SK-N-SH treated with all-trans-retinoic acid at 6 μM for 48 hours (cell line): Measurements from ENCODE around the gene FLRT1.

Source experiments
- ATAC-seq: fragments of 200-7000 bp; cut with Tn5 transposase; 3 replicates; pipeline ENCODE4 v1.9.1; 2020; ENCODE audit warnings: mild to moderate bottlenecking, moderate library complexity
- BACH2 ChIP-seq: fragments of 250-450 bp; sonication (Bioruptor Pico); IDR thresholded peaks from 2 replicates; pipeline ENCODE4 v1.9.0; 2021; ENCODE audit warnings: mild to moderate bottlenecking, borderline replicate concordance
- ESRRG ChIP-seq: fragments of 250-450 bp; sonication (Bioruptor Pico); IDR thresholded peaks from 2 replicates; pipeline ENCODE4 v1.6.1; 2021; ENCODE audit warnings: mild to moderate bottlenecking
- GLIS3 ChIP-seq: fragments of 250-450 bp; sonication (Bioruptor Pico); IDR thresholded peaks from 2 replicates; pipeline ENCODE4 v1.5.0; 2020; ENCODE audit warnings: mild to moderate bottlenecking, moderate library complexity
- ISL1 ChIP-seq: fragments of 250-450 bp; sonication (Bioruptor Pico); IDR thresholded peaks from 2 replicates; pipeline ENCODE4 v2.1.2; 2022; ENCODE audit warnings: mild to moderate bottlenecking, moderate library complexity
- OSR1 ChIP-seq: fragments of 250-450 bp; sonication (Bioruptor Pico); IDR thresholded peaks from 2 replicates; pipeline ENCODE4 v1.8.0; 2022; ENCODE audit warnings: moderate library complexity, mild to moderate bottlenecking, inconsistent platforms
- POU6F1 ChIP-seq: fragments of 250-450 bp; sonication (Bioruptor Pico); IDR thresholded peaks from 2 replicates; pipeline ENCODE4 v1.8.0; 2021; ENCODE audit warnings: low read depth, mild to moderate bottlenecking, moderate library complexity, borderline replicate concordance
- PPARA ChIP-seq: fragments of 250-450 bp; sonication (Bioruptor Pico); IDR thresholded peaks from 2 replicates; pipeline ENCODE4 v1.5.0; 2020; ENCODE audit warnings: mild to moderate bottlenecking, borderline replicate concordance
- TSHZ2 ChIP-seq: fragments of 250-450 bp; sonication (Bioruptor Pico); IDR thresholded peaks from 2 replicates; pipeline ENCODE4 v1.5.0; 2020; ENCODE audit warnings: mild to moderate bottlenecking, moderate library complexity
- ZFP3 ChIP-seq: fragments of 250-450 bp; sonication (Bioruptor Pico); IDR thresholded peaks from 2 replicates; pipeline ENCODE4 v1.5.0; 2020; ENCODE audit warnings: mild to moderate bottlenecking, moderate library complexity
- ZFP30 ChIP-seq: fragments of 450-650 bp; formaldehyde crosslinking; IDR thresholded peaks from 2 replicates; pipeline ENCODE4 v1.5.0; 2022; ENCODE audit warnings: mild to moderate bottlenecking, moderate library complexity
- ZNF565 ChIP-seq: fragments of 450-650 bp; formaldehyde crosslinking; conservative IDR thresholded peaks from 2 replicates; pipeline ENCODE4 v1.5.0; 2020; ENCODE audit warnings: low read depth, mild to moderate bottlenecking, moderate library complexity
- ZNF70 ChIP-seq: fragments of 450-650 bp; formaldehyde crosslinking; IDR thresholded peaks from 2 replicates; pipeline ENCODE4 v1.5.0; 2020; ENCODE audit warnings: mild to moderate bottlenecking, moderate library complexity
- ZNF8 ChIP-seq: fragments of 450-650 bp; formaldehyde crosslinking; IDR thresholded peaks from 2 replicates; pipeline ENCODE4 v1.5.0; 2020; ENCODE audit warnings: mild to moderate bottlenecking, moderate library complexity
- TF ChIP-seq, protein P1 (sequence below): fragments of 250-450 bp; sonication (Bioruptor Pico); IDR thresholded peaks from 2 replicates; pipeline ENCODE4 v1.8.0; 2020; ENCODE audit warnings: mild to moderate bottlenecking, moderate library complexity, borderline replicate concordance
- TF ChIP-seq, protein P2 (sequence below): fragments of 250-450 bp; sonication (Bioruptor Pico); IDR thresholded peaks from 2 replicates; pipeline ENCODE4 v1.5.1; 2021; ENCODE audit warnings: mild to moderate bottlenecking, moderate library complexity

The FLRT1 gene

GRCh38 chr11:64052436-64052835 lies 16.7 kb downstream of the FLRT1 start:
- no peak for TF ChIP-seq ESRRG (CRISPR knock-in tag)
- no peak for TF ChIP-seq ZNF70 (CRISPR knock-in tag)
- TF ChIP-seq, protein P1, sequence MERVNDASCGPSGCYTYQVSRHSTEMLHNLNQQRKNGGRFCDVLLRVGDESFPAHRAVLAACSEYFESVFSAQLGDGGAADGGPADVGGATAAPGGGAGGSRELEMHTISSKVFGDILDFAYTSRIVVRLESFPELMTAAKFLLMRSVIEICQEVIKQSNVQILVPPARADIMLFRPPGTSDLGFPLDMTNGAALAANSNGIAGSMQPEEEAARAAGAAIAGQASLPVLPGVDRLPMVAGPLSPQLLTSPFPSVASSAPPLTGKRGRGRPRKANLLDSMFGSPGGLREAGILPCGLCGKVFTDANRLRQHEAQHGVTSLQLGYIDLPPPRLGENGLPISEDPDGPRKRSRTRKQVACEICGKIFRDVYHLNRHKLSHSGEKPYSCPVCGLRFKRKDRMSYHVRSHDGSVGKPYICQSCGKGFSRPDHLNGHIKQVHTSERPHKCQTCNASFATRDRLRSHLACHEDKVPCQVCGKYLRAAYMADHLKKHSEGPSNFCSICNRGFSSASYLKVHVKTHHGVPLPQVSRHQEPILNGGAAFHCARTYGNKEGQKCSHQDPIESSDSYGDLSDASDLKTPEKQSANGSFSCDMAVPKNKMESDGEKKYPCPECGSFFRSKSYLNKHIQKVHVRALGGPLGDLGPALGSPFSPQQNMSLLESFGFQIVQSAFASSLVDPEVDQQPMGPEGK (CRISPR knock-in tag), result no peak
- TF ChIP-seq POU6F1, result no peak
- TF ChIP-seq GLIS3 (CRISPR knock-in tag), result no peak
- TF ChIP-seq ZFP30, result no peak
- TF ChIP-seq, protein P2, sequence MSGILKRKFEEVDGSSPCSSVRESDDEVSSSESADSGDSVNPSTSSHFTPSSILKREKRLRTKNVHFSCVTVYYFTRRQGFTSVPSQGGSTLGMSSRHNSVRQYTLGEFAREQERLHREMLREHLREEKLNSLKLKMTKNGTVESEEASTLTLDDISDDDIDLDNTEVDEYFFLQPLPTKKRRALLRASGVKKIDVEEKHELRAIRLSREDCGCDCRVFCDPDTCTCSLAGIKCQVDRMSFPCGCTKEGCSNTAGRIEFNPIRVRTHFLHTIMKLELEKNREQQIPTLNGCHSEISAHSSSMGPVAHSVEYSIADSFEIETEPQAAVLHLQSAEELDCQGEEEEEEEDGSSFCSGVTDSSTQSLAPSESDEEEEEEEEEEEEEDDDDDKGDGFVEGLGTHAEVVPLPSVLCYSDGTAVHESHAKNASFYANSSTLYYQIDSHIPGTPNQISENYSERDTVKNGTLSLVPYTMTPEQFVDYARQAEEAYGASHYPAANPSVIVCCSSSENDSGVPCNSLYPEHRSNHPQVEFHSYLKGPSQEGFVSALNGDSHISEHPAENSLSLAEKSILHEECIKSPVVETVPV (CRISPR knock-in tag), result no peak
- no peak for ATAC-seq

GRCh38 chr11:64052938-64053622 lies 17.3 kb downstream of the FLRT1 start:
- no peak for ATAC-seq
- no peak for TF ChIP-seq TSHZ2 (CRISPR knock-in tag)
- TF ChIP-seq BACH2 (CRISPR knock-in tag), result no peak
- TF ChIP-seq ZNF8 (CRISPR knock-in tag), result no peak
- no peak for TF ChIP-seq ESRRG (CRISPR knock-in tag)
- TF ChIP-seq ZNF70 (CRISPR knock-in tag), result no peak
- TF ChIP-seq ISL1, result no peak
- TF ChIP-seq, protein P2 (CRISPR knock-in tag), result no peak
- TF ChIP-seq OSR1 (CRISPR knock-in tag), result no peak
- TF ChIP-seq ZNF565 (CRISPR knock-in tag), result no peak
- no peak for TF ChIP-seq GLIS3 (CRISPR knock-in tag)
- TF ChIP-seq, protein P1 (CRISPR knock-in tag), result no peak

- ATAC-seq, result no peak
- no peak for TF ChIP-seq ISL1
- TF ChIP-seq, all 23 proteins: peak for 0
Observed at GRCh38 chr11:64053699-64054098, 18.0 kb downstream of the FLRT1 start.

DNA sequence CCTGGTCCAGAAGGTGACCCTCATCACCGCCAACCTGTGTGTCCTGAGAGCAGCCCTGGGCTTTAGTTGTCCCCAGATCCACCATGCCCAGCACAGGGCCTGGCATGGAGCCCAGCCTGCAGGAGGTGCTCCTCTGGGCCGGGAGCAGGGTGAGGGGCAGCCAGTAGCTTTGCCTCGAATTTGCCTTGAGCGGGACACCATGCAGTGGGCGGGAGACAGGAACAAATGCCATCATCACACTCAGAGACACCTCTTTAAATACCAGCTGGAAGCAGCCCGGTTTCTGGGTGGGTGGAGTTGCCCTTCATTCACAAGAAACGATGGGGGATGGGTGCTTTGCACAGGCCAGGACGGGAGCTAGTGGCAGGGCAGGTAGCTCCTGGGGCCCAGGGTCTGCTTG lies 19.3 kb downstream of the FLRT1 start:
- TF ChIP-seq, protein P1 (CRISPR knock-in tag), result no peak
- TF ChIP-seq ZFP3 (CRISPR knock-in tag) (no peak), ZFP30 (no peak), PPARA (CRISPR knock-in tag) (no peak), TSHZ2 (CRISPR knock-in tag) (no peak)
- ATAC-seq, result no peak
